ENCODE data around the gene TRIM44. TPM values are rescaled to one million over a fixed set of nuclear protein-coding genes. Genes with fewer than 3 reads are reported as not detected.

Gene TRIM44
- total RNA-seq, 1 experiment from 2014 or later = 81.4 TPM

DNA sequence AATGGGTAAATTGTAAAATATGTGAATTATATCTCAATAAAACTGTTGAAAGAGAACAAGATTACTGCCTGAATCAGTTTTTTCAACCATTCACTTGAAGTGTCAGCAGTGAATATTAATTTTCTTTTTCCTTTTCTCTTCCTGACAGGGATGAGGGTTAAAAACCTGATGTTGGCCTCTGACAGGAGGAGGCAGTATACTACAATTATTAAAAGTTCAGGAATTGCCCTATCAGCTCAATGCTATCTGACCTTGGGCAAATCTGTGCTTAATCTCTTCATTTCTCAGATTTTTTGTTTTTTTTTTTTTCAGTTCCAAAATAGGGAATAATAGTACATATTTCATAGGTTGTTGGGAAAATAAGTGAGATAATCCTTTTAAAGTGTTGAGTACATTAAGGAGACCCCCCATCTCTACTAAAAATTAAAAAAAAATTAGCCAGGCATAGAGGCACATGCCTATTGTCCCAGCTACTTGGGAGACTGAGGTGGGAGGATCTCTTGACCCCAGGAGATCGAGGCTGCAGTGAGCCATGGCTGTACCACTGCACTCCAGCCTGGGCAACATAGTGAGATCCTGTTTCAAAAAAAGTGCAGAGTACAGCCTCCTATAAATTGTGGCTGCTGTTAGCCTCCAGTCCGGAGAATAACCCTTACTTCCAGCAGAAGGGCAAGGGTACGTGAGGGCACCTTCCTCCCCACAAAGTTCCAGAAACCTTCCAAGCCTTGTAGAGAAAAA, 48.8 kb downstream of the TRIM44 start:
- POLR2A ChIA-PET = interaction anchor here (0.6 to 0.7 kb wide), 2 partner anchors 110 to 458 kb away, joined by 4 read pairs; no protein-coding TSS in a partner anchor
- no peak for DNase-seq

DNA sequence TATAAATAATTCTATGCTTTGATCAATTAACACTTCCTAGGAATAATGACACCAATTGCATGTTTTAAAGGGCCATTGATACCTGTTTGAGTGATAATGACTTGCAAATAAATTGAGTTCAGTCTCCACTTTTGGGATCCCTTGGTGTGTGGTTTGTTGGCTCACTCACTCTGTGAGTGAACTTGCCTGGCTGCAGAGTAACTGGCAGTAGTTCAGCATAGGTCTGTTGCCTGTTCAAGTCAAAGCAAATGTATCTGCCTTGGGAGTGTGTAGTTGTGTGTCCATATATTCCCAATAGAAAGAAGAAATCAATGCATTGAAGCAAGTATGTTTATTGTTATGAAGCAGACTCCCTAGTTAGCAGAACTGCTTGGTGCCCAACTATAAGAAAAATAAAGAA, 49.3 kb downstream of the TRIM44 start:
- no peaks in the 10 kb centered on the region for H3K9me3 ChIP-seq

More for the DNA sequence above, 48.8 kb downstream of the TRIM44 start:
- no peak overlapping the region for H3K4me3 ChIP-seq (ENCODE audit: low read depth, low read length)
- no peaks in the 10 kb centered on the region for H3K4me1 Mint-ChIP-seq (ENCODE audit: low read depth, unreplicated experiment)
- no peaks in the 10 kb centered on the region for H3K36me3 ChIP-seq (ENCODE audit: control insufficient read depth, insufficient read depth, low read length)
- H3K4me1 ChIP-seq = no peaks in the 10 kb centered on the region
- H3K9me3 Mint-ChIP-seq (ENCODE audit: unreplicated experiment) = no peaks in the 10 kb centered on the region
- H3K27ac Mint-ChIP-seq (ENCODE audit: unreplicated experiment) = no peak overlapping the region
- no TSS peak for BruUV-seq (replicated peaks)
- intact Hi-C loops (cut with micrococcal nuclease; ENCODE audit: unreplicated experiment) = no loop called here
- CTCF ChIA-PET = interaction anchor here (0.6 to 0.7 kb wide), 6 partner anchors 23 to 550 kb away, joined by 3 to 6 read pairs (median 3); no protein-coding TSS in a partner anchor
- H3K27me3 Mint-ChIP-seq (ENCODE audit: insufficient read depth, unreplicated experiment) = no peaks in the 10 kb centered on the region
- TF ChIP-seq, protein P1, sequence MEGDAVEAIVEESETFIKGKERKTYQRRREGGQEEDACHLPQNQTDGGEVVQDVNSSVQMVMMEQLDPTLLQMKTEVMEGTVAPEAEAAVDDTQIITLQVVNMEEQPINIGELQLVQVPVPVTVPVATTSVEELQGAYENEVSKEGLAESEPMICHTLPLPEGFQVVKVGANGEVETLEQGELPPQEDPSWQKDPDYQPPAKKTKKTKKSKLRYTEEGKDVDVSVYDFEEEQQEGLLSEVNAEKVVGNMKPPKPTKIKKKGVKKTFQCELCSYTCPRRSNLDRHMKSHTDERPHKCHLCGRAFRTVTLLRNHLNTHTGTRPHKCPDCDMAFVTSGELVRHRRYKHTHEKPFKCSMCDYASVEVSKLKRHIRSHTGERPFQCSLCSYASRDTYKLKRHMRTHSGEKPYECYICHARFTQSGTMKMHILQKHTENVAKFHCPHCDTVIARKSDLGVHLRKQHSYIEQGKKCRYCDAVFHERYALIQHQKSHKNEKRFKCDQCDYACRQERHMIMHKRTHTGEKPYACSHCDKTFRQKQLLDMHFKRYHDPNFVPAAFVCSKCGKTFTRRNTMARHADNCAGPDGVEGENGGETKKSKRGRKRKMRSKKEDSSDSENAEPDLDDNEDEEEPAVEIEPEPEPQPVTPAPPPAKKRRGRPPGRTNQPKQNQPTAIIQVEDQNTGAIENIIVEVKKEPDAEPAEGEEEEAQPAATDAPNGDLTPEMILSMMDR (IDR thresholded peaks at IDR 0.05; ENCODE audit: insufficient read depth in 1 of 2, low read depth in 1 of 2, low read length in 1 of 2, severe bottlenecking in 1 of 2, unreplicated experiment in 1 of 2) = no peak
- H3K9me3 ChIP-seq = no peaks in the 10 kb centered on the region
- H3K36me3 Mint-ChIP-seq (ENCODE audit: insufficient read depth, unreplicated experiment) = no peaks in the 10 kb centered on the region
- H3K4me3 Mint-ChIP-seq (ENCODE audit: unreplicated experiment) = no peak overlapping the region
- no peaks in the 10 kb centered on the region for H3K27me3 ChIP-seq (replicated peaks; ENCODE audit: control insufficient read depth, insufficient read depth, low read length)

DNA sequence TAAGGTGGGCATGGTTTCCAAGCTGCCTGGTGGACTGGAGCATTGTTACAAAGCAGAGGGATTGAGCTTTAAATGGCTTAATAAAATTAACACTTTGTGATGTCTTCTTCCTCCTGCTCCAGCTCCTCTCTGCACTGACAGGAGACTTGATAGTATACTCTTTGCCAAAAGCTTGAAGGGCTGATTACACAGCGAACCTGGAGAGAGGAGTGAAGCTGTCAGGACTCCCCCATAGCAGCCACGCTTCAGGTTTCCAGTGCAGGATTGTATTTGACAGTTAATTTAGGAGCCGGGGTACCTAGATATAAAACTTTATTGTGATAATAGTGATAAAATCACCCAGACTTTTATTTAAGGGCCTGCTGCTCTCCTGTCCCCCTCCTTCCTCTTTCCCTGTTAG, 50.0 kb downstream of the TRIM44 start:
- Mint-ChIP-seq H3K4me1 (ENCODE audit: low read depth, unreplicated experiment) (no peaks in the 10 kb centered on the region), H3K27ac (ENCODE audit: unreplicated experiment) (no peak overlapping the region), H3K9me3 (ENCODE audit: unreplicated experiment) (no peaks in the 10 kb centered on the region), H3K27me3 (ENCODE audit: insufficient read depth, unreplicated experiment) (no peaks in the 10 kb centered on the region), H3K4me3 (ENCODE audit: unreplicated experiment) (no peak overlapping the region), H3K36me3 (ENCODE audit: insufficient read depth, unreplicated experiment) (no peaks in the 10 kb centered on the region)
- no peaks in the 10 kb centered on the region for H3K4me1 ChIP-seq
- no peaks in the 10 kb centered on the region for H3K36me3 ChIP-seq (ENCODE audit: control insufficient read depth, insufficient read depth, low read length)
- POLR2A ChIA-PET = no interaction called here
- no peaks in the 10 kb centered on the region for H3K9me3 ChIP-seq
- intact Hi-C loops (cut with micrococcal nuclease; ENCODE audit: unreplicated experiment) = no loop called here
- no peak overlapping the region for H3K4me3 ChIP-seq (ENCODE audit: low read depth, low read length)
- CTCF ChIA-PET = no interaction called here
- no peaks in the 10 kb centered on the region for H3K27me3 ChIP-seq (replicated peaks; ENCODE audit: control insufficient read depth, insufficient read depth, low read length)
- TF ChIP-seq, protein P1 (IDR thresholded peaks at IDR 0.05; ENCODE audit: insufficient read depth in 1 of 2, low read depth in 1 of 2, low read length in 1 of 2, severe bottlenecking in 1 of 2, unreplicated experiment in 1 of 2) = no peak
- DNase-seq = no peak
- no TSS peak for BruUV-seq (replicated peaks)

More for the DNA sequence above, 49.3 kb downstream of the TRIM44 start:
- Mint-ChIP-seq H3K27ac (ENCODE audit: unreplicated experiment) (no peak overlapping the region), H3K27me3 (ENCODE audit: insufficient read depth, unreplicated experiment) (no peaks in the 10 kb centered on the region), H3K36me3 (ENCODE audit: insufficient read depth, unreplicated experiment) (no peaks in the 10 kb centered on the region), H3K4me3 (ENCODE audit: unreplicated experiment) (no peak overlapping the region), H3K4me1 (ENCODE audit: low read depth, unreplicated experiment) (no peaks in the 10 kb centered on the region), H3K9me3 (ENCODE audit: unreplicated experiment) (no peaks in the 10 kb centered on the region)
- no peaks in the 10 kb centered on the region for H3K27me3 ChIP-seq (replicated peaks; ENCODE audit: control insufficient read depth, insufficient read depth, low read length)
- H3K36me3 ChIP-seq (ENCODE audit: control insufficient read depth, insufficient read depth, low read length) = no peaks in the 10 kb centered on the region
- POLR2A ChIA-PET = no interaction called here
- no peaks in the 10 kb centered on the region for H3K4me1 ChIP-seq
- CTCF ChIA-PET = no interaction called here
- intact Hi-C loops (cut with micrococcal nuclease; ENCODE audit: unreplicated experiment) = no loop called here
- TF ChIP-seq, protein P1 (IDR thresholded peaks at IDR 0.05; ENCODE audit: insufficient read depth in 1 of 2, low read depth in 1 of 2, low read length in 1 of 2, severe bottlenecking in 1 of 2, unreplicated experiment in 1 of 2) = no peak
- H3K4me3 ChIP-seq (ENCODE audit: low read depth, low read length) = no peak overlapping the region
- no peak for DNase-seq
- no TSS peak for BruUV-seq (replicated peaks)

Measured in Caco-2 (cell line).